IMR-90 (cell line): Measurements from ENCODE around the gene ACTR3C. TPM values are rescaled to one million over a fixed set of nuclear protein-coding genes. Genes with fewer than 3 reads are reported as not detected.

Experiments
- ATAC-seq: fragments of 200-7000 bp; cut with Tn5 transposase; 2 replicates; pipeline ENCODE4 v1.9.1; 2020; ENCODE audit warnings: low read depth, mild to moderate bottlenecking, moderate library complexity
- BruUV-seq: library from RNA; stranded (reverse); fragments of 400-500 nt; replicated peaks from 2 replicates; lab custom pipeline; 2021; lab: Mats Ljungman, UMichigan
- CTCF ChIA-PET: fragments of 300-600 bp; formaldehyde crosslinking; extraction: SDS; loops from one replicate; lab custom pipeline; 2021; ENCODE audit warnings: antibody characterized with exemption; lab: Yijun Ruan, JAX
- POLR2A ChIA-PET: fragments of 300-600 bp; sonication (Branson Sonifier 250); formaldehyde crosslinking; loops from one replicate; lab custom pipeline; 2022; ENCODE audit warnings: antibody characterized with exemption; ENCODE audit not compliant: unreplicated experiment; lab: Charles Lee
- DNase-seq: peaks from one replicate; pipeline ENCODE4 v3.0.0; 2013
- H2AFZ ChIP-seq: replicated peaks from 2 replicates; pipeline ENCODE3; 2013; ENCODE audit warnings: low read length, mild to moderate bottlenecking; ENCODE audit not compliant: poor library complexity
- H2AK5ac ChIP-seq: 2 replicates; pipeline ENCODE4 v1.6.1; 2013; ENCODE audit warnings: low read depth, low read length, inconsistent platforms
- H2AK9ac ChIP-seq: replicated peaks from 2 replicates; pipeline ENCODE3; 2013; ENCODE audit warnings: mild to moderate bottlenecking, low read depth, low read length, moderate library complexity; ENCODE audit not compliant: poor library complexity
- H2BK120ac ChIP-seq: 2 replicates; pipeline ENCODE4 v1.6.1; 2013; ENCODE audit warnings: low read depth, low read length, inconsistent platforms
- H2BK15ac ChIP-seq: 3 replicates; pipeline ENCODE4 v1.6.1; 2013; ENCODE audit warnings: low read depth, low read length, inconsistent platforms
- H2BK20ac ChIP-seq: 2 replicates; pipeline ENCODE4 v1.6.1; 2013; ENCODE audit warnings: low read depth, mild to moderate bottlenecking, inconsistent platforms, low read length, moderate library complexity
- H2BK5ac ChIP-seq: 2 replicates; pipeline ENCODE4 v1.6.1; 2013; ENCODE audit warnings: mild to moderate bottlenecking, low read depth, low read length, inconsistent platforms; ENCODE audit not compliant: poor library complexity, severe bottlenecking
- H3K14ac ChIP-seq: replicated peaks from 2 replicates; pipeline ENCODE4 v1.6.1; 2013; ENCODE audit warnings: low read depth, low read length, inconsistent platforms
- H3K18ac ChIP-seq: 2 replicates; pipeline ENCODE4 v1.6.1; 2013; ENCODE audit warnings: low read depth, low read length, control low read depth
- H3K23ac ChIP-seq: 2 replicates; pipeline ENCODE4 v1.6.1; 2013; ENCODE audit warnings: low read depth, low read length, inconsistent platforms
- H3K27ac ChIP-seq: 2 replicates; pipeline ENCODE4 v1.5.1; 2013; ENCODE audit warnings: mild to moderate bottlenecking, control low read depth, low read length; ENCODE audit not compliant: insufficient read depth
- H3K27me3 ChIP-seq: 2 replicates; pipeline ENCODE4 v1.6.1; 2013; ENCODE audit warnings: low read length; ENCODE audit not compliant: control insufficient read depth, insufficient read depth
- H3K36me3 ChIP-seq: 2 replicates; pipeline ENCODE4 v1.6.1; 2013; ENCODE audit warnings: low read length, mixed read lengths; ENCODE audit not compliant: control insufficient read depth, insufficient read depth
- H3K4ac ChIP-seq: 2 replicates; pipeline ENCODE4 v1.6.1; 2013; ENCODE audit warnings: low read depth, low read length, inconsistent platforms
- H3K4me1 ChIP-seq: 2 replicates; pipeline ENCODE4 v1.6.1; 2013; ENCODE audit warnings: low read length, mixed read lengths; ENCODE audit not compliant: control insufficient read depth, insufficient read depth
- H3K4me2 ChIP-seq: 2 replicates; pipeline ENCODE4 v1.6.1; 2013; ENCODE audit warnings: low read depth, mild to moderate bottlenecking, control low read depth, low read length, moderate library complexity
- H3K4me3 ChIP-seq: 2 replicates; pipeline ENCODE4 v1.5.1; 2013; ENCODE audit warnings: low read depth, mild to moderate bottlenecking, control low read depth, low read length, moderate library complexity; ENCODE audit not compliant: insufficient read depth
- H3K56ac ChIP-seq: 2 replicates; pipeline ENCODE4 v1.6.1; 2013; ENCODE audit warnings: low read length, inconsistent platforms; ENCODE audit not compliant: insufficient read depth; ENCODE audit errors: extremely low read depth
- H3K79me1 ChIP-seq, 2 experiments: 2 replicates each; pipeline ENCODE4 v1.6.1; 2013; ENCODE audit warnings: low read length in 2 of 2, inconsistent platforms in 1 of 2, low read depth in 1 of 2
- H3K9ac ChIP-seq: 2 replicates; pipeline ENCODE4 v1.6.1; 2013; ENCODE audit warnings: low read depth, low read length, control low read depth
- H3K9me1 ChIP-seq: 2 replicates; pipeline ENCODE4 v1.6.1; 2013; ENCODE audit warnings: low read length, inconsistent platforms; ENCODE audit not compliant: insufficient read depth
- H3K9me3 ChIP-seq: 2 replicates; pipeline ENCODE4 v1.6.1; 2013; ENCODE audit warnings: low read length; ENCODE audit not compliant: control insufficient read depth, insufficient read depth
- H4K20me1 ChIP-seq: 2 replicates; pipeline ENCODE4 v1.6.1; 2013; ENCODE audit warnings: low read length, inconsistent platforms; ENCODE audit not compliant: insufficient read depth
- H4K5ac ChIP-seq: 2 replicates; pipeline ENCODE4 v1.6.1; 2013; ENCODE audit warnings: mild to moderate bottlenecking, low read depth, low read length, control low read depth
- H4K8ac ChIP-seq, 2 experiments: 2 replicates each; pipeline ENCODE4 v1.6.1; 2013; ENCODE audit warnings: low read depth in 2 of 2, low read length in 2 of 2, control low read depth in 1 of 2, inconsistent platforms in 1 of 2
- H4K91ac ChIP-seq: 2 replicates; pipeline ENCODE4 v1.6.1; 2013; ENCODE audit warnings: low read depth, low read length, inconsistent platforms; ENCODE audit not compliant: insufficient read depth
- BHLHE40 ChIP-seq: fragments of 150-350 bp; IDR thresholded peaks from 2 replicates; pipeline ENCODE4 v1.6.1; 2016; ENCODE audit warnings: mild to moderate bottlenecking, low read depth, low read length
- CEBPB ChIP-seq: IDR thresholded peaks from 2 replicates; pipeline ENCODE4 v1.6.1; 2012; ENCODE audit warnings: low read depth, low read length, improper control_type of control experiment
- CHD1 ChIP-seq: IDR thresholded peaks from 2 replicates; pipeline ENCODE4 v1.6.1; 2012; ENCODE audit warnings: low read depth, low read length, improper control_type of control experiment
- FOS ChIP-seq: fragments of 150-350 bp; IDR thresholded peaks from 2 replicates; pipeline ENCODE4 v1.6.1; 2016; ENCODE audit warnings: low read depth, low read length
- MAFK ChIP-seq: IDR thresholded peaks from 2 replicates; pipeline ENCODE4 v1.6.1; 2012; ENCODE audit warnings: low read depth, low read length, improper control_type of control experiment
- MAZ ChIP-seq: IDR thresholded peaks from 2 replicates; pipeline ENCODE4 v1.6.1; 2012; ENCODE audit warnings: low read depth, mild to moderate bottlenecking, low read length, improper control_type of control experiment, moderate library complexity, borderline replicate concordance
- NFE2L2 ChIP-seq: fragments of 150-350 bp; IDR thresholded peaks from 2 replicates; pipeline ENCODE4 v1.6.1; 2016; ENCODE audit warnings: low read depth, mild to moderate bottlenecking, low read length
- WGBS, 2 experiments: methylation state at CpG; one replicate each; pipeline versions ENCODE4 v1.1.5 to v1.1.7; 2013; ENCODE audit warnings: missing lambda C conversion rate in 2 of 2; ENCODE audit not compliant: insufficient read length in 1 of 2; ENCODE audit errors: extremely low coverage in 2 of 2; 5-methylcytosine and 5-hydroxymethylcytosine counted together
- dilution Hi-C: fragments of 300-500 bp; cut with HindIII; formaldehyde crosslinking; loops from one replicate; pipeline ENCODE4 v1.14.3; 2018; ENCODE audit warnings: low sequenced_read_pairs; ENCODE audit not compliant: unreplicated experiment
- in situ Hi-C: fragments of 300-500 bp; cut with MboI; formaldehyde crosslinking; loops from 3 replicates; pipeline ENCODE4 v1.14.3; 2019; ENCODE audit warnings: low sequenced_read_pairs, inconsistent platforms, mixed read lengths
- intact Hi-C: fragments of 100-400 bp; cut with micrococcal nuclease; formaldehyde crosslinking; loops from 2 replicates; pipeline ENCODE4 v1.10.0; 2022
- polyA plus RNA-seq, 3 experiments: library from polyadenylated mRNA; depleted of rRNA; stranded (reverse); fragments of >200 nt; gene quantifications; 2 replicates each; pipeline ENCODE4 v1.2.3, GENCODE V29; 2012; ENCODE audit warnings: low replicate concordance in 1 of 3
- total RNA-seq: library from RNA; depleted of rRNA; stranded (reverse); fragments of >200 nt; gene quantifications from 2 replicates; pipeline ENCODE4 v1.2.3, GENCODE V29; 2012

The ACTR3C gene
- total and polyA plus RNA-seq, 2 of the 4 experiments (the other 2 are of a cell fraction), result not detected

GRCh38 chr7:150355666-150356059, 32.3 kb upstream of the ACTR3C start:
- no peak overlapping the region for H4K91ac ChIP-seq
- BruUV-seq, result no TSS peak
- ATAC-seq (no peak), DNase-seq (no peak)
- H4K8ac ChIP-seq, result no peak overlapping the region
- H4K20me1 ChIP-seq, result no peaks in the 10 kb centered on the region
- H2AK9ac ChIP-seq, result no peak overlapping the region
- no peaks in the 10 kb centered on the region; the same call in 1 of the 2 replicates for H3K9me1 ChIP-seq
- H3K23ac ChIP-seq, result no peak overlapping the region
- H2BK5ac ChIP-seq, result no peak overlapping the region
- no peak overlapping the region for H3K4me2 ChIP-seq
- H3K4ac ChIP-seq, result no peak overlapping the region
- intact Hi-C loops, result loop anchor here (2.0 kb wide), 1 partner anchor 65 kb away; no protein-coding TSS in a partner anchor
- WGBS, 2 experiments, result no CpG with 5 or more reads among the region's 1 CpG
- ChIA-PET CTCF (interaction anchor here (0.9 to 2.0 kb wide), 4 partner anchors 11 to 51 kb away, joined by 3 to 5 read pairs (median 4); no protein-coding TSS in a partner anchor), POLR2A (interaction anchor here (0.6 kb wide), 1 partner anchor 30 kb away, joined by 6 read pairs; no protein-coding TSS in a partner anchor)
- no peak overlapping the region for H2AFZ ChIP-seq
- no peak overlapping the region for H3K4me3 ChIP-seq
- H2BK20ac ChIP-seq, result no peak overlapping the region
- no peak overlapping the region for H2BK120ac ChIP-seq
- H3K56ac ChIP-seq, result no peak overlapping the region
- dilution Hi-C loops, result no loop called here
- no peak overlapping the region for H2BK15ac ChIP-seq
- in situ Hi-C loops, result no loop called here
- no peak overlapping the region for H3K18ac ChIP-seq
- TF ChIP-seq FOS (no peak), CHD1 (no peak), NFE2L2 (no peak), MAZ (no peak), CEBPB (no peak), BHLHE40 (no peak), MAFK (no peak)
- H3K14ac ChIP-seq, result no peak overlapping the region
- no peak overlapping the region for H4K5ac ChIP-seq
- H3K9ac ChIP-seq, result no peak overlapping the region
- H3K36me3 ChIP-seq, result no peaks in the 10 kb centered on the region
- no peaks in the 10 kb centered on the region for H3K9me3 ChIP-seq
- no peak overlapping the region for H2AK5ac ChIP-seq
- H3K27me3 ChIP-seq, result no peaks in the 10 kb centered on the region
- H3K27ac ChIP-seq, result no peak overlapping the region
- no peaks in the 10 kb centered on the region for H3K79me1 ChIP-seq
- H3K4me1 ChIP-seq, result no peaks in the 10 kb centered on the region; the same call in 1 of the 2 replicates
